Activated CD4-positive, alpha-beta T cell treated with anti-CD3 and anti-CD28 coated beads, Interleukin-2, Interleukin-4, amounts not matched to agents 100 ng/mL and 50 ng/mL, durations not matched to agents 16 hours and 8 hours (primary cell): ENCODE results near the gene PACSIN3.

Experiments
- DNase-seq: peaks from one replicate; pipeline ENCODE4 v3.0.0-alpha.2; 2020; ENCODE audit warnings: low spot score

Gene PACSIN3

DNA sequence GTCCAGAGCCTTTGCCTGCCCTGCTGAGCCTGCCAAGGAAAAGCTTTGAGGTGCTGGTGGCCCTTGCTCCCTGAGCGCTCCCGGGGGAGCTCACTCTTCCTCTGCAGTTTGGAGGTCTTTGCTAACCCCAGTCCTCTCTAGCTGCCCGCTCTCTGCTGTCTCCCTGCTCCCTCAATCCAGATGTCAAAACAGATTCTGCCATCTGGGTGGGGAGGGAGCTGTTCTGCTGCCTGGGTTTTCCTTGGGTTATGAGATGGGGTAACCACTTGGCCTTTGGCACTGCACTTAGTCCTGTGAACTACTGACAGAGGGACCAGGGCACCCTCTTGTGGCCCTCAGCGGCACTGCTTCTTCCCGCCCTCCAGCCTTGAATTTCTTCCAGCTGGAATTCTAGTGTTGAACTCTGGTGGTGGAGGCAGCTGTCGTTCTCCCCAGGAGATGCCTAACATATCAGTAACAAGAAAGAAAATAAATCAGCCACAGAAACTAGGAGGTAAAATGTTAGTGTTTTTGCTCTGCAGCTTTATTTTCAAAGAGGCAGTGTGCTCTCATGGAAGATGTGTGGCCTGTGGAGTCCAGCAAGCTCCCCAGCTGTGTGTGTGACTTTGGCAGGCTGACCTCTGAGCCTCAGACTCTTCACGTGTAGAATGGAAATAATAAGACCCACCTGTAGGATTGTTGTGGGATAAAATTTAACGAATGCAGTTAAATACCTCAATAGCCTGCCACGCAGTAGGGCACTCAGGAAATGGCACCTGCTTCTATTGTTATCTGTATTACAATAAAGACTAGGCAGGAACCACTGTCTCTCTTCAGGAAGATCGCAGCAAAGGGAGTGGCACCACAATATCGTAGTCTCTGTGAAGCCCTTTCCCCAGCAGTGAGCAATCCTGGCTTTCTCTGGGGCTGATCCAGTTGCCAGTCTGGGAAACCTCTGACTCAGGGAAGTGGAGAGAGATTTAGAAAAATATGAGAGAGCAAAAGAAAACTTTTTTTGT is 33.0 kb downstream of the PACSIN3 start:
- DNase-seq = peak; percentile 44

DNA sequence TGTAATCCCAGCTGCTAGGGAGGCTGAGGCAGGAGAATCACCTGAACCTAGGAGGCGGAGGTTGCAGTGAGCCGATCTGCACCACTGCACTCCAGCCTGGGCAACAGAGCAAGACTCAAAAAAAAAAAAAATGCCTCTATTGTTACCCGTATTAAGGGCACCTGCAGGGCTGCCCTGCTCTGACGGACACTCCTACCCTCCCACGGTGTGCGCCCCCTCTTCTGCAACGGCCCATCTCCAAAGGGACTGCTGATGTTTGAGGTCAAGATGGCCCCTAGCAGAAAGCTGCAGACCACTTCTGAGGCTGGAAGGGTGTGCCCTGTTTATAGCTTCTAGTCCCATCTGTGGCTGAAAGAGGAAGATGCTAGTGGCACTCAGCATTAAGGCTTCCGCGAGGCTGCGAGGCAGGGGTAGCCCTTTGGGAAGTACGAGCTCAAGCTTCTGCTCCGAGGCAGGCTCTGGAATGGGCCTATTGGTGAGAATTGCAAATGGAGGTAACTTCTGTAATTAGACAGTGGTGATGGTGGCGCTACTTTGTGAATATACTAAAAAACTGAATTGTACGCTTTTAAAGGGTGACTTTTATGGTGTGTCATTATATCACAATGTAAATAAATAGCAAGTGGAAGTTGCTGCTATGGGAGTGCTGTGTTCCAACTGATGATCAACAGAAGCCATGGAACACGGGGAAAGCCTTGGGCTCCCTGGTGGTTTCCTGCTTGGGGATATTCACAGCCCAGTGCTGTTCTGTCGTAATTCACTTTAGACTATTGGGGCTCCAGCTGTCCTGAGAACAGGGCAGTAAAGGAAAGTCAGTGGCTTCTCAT is 33.9 kb downstream of the PACSIN3 start:
- DNase-seq = no peak

DNA sequence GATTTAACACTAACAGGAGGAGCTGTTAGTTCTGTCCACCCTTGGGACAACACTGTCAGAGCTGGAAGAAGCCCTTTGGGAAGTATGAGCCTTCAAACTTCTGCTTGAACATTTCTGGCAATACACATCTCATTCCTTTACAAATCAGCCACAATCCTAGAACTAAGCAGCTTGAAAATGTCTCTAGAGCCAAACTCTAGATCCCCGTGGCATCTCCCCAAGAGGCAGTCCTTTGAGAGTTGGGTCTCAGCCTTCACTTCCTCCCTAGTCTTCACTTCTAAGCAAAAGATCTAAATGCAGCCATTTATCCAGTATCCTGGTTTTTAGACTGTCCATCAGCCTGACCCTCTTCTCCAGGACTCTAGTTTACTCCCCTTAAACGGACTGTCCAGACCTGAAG is 36.5 kb downstream of the PACSIN3 start:
- DNase-seq = no peak

DNA sequence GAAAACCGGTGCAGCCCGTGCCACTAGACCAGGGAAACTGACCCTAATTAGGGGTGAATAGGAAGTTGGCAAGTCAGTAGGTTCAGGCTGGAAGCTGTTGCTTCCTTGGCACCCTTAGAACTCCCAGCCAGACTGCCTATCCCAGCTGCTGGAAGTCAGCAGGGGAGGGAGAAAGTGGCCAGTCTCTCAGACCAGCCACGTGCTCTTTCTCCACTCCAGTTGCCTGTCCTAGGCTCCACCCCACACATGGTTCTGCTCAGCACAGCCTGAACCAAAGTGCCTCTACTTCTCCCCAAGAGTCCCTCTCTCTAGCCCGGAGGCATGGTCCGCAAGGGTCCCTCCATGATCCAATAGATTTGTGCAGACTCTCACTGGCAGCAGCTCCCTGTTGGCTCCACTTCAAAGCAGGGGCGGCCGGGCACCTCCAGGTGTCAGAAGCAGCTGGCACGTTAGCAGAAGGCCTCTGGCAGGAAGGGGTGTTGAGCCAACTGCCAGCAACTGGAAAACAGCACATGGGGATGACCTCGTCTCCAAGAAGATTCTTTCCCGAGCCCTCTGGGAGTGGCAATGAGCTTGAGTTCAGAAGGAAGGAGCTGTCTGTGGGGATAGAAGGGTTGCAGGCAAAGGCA is 37.2 kb downstream of the PACSIN3 start:
- no peak for DNase-seq

DNA sequence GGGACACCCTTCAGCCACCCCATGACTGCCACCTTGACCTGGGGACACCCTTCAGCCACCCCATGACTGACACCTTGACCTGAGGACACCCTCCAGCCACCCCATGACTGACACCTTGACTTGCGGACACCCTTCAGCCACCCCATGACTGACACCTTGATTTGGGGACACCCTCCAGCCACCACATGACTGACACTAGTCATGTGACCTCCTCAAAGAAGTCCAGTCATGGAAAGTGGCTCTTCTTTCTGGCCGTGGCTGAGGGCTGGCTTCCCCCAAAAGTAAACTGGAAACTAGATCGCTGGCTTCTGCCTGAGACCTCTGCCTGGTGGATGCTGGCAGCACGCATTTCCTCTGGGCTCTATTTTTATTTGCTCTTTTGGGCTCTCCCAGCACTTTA is 38.0 kb downstream of the PACSIN3 start:
- no peak for DNase-seq

DNA sequence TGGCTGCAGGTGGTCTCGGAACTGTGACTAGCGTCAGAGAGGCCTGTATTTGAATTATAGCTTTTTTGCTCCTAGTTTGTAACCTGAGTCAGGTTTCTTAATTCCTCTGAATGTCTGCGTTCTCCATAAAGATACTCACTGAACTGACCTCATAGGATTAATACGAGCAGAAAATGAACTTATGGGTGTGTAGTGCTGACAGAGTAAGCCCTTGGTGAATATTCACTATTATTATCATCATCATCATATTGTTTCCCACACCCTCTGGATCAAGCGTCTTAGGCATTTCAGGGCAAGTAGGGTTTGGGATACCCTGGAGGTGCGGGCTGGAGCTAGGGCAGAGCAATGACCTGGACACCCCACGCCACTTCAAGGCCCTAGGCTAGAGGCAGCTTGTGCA is 38.6 kb downstream of the PACSIN3 start:
- no peak for DNase-seq

DNA sequence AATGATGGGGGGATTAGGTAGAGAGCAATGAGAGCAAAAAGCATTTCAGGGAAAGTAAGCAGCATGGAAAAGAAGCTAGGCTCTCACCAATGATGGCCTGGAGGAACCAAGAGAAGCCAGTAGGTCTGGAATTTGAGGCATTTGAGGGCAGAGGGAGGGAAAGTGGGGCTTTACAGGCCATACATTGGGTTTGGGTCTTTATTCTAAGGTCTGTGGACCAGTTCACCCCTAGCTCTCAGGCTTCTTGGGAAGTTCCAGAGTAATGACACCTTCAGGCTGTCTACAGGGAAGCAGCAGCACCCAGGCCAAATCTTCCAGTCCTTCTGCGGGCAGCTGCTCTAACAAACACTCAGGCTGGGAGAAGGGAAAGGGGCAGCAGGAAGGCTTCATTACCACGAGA is 39.0 kb downstream of the PACSIN3 start:
- no peak for DNase-seq

DNA sequence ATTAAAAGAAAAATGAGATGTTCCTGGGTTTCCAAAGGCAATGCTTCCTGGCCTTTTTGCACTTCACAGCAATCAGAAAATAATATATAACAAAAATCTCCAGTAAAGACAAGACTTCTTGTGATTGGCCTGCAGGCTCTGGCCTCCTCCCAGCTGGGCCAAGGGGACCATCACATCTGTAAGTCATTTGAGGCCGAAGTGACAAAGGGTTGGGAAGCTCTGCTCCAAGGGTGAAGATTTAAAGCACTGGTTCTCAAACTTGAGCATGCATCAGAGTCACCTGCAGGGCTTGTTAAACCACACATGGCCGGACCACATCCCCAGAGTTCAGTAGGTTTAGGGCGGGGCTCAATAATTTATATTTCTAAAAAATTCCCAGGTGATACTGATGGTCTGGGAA is 41.7 kb downstream of the PACSIN3 start:
- DNase-seq = no peak

DNA sequence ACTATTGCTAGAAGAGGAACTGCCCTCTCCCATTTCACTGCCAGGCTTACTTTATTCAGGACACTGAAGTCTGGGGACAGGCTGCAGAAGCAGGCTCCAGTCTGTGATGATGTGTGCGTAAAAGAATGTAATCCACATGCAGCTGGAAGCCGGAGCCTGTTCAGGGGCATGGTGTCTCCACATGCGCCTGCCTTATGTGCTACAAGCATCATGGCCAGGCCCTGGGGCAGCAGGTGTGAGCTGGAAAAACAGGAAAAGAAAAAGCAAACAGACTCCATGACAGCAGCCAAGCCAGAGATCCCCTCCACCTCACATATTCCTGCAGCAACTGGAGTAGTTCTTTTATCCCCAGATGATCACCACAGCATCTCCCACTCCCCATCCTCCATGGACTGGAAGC is 42.9 kb downstream of the PACSIN3 start:
- no peak for DNase-seq

DNA sequence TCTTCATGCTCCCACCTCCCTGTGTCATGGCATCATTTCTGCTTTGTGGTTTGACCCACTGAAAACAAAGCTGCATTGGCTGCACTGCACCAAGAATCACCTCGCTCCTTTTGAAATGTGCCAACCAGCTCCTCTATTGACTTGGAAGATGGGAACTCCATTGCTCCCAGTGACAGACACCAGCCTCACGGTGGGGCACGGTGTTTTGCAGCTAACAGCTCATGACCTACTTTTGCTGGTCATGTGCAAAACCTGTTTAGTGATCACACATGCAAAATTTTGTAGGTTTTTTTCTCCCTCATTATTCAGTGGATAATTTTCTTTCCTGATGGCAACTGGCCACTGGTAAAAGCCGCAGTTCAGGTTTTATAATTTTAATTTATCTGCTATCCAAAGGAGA is 46.4 kb downstream of the PACSIN3 start:
- no peak for DNase-seq

DNA sequence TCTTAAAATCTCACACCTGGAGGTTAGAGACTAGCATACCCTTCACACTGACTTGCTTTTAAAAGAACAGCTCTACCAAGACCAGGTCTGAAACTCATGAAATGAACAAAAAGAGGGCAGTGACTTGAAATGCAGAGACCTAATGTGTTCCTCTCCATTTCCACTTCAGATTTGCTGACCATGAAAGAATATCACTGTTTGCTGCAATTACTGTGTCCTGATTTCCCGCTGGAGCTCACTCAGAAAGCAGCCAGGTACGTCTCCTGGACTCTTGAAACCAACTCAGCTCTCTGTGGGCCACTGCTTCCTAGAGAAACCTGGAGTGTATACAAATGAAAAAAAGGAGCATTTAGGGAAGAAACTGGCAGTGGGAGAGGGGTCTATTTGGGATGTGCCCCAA is 48.8 kb downstream of the PACSIN3 start:
- no peak for DNase-seq

DNA sequence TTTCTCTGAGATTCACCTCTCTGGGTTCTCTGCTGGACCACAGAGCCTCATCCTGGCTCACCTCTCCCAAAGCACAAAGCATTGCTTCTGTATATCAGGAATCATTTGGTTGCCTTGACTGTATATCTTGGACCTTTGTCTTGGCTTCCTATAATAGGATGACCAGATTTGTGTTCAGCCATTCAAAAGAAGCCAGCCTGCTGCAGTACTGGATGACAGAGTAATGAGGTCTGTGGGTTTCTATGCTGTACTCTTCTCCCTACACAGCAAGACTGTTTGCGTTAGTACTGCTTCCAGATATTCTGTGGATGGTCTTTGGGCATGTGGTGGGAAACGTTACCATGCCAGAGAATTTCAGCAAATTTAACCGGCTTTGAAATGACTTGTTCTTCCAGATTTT is 49.3 kb downstream of the PACSIN3 start:
- no peak for DNase-seq

DNA sequence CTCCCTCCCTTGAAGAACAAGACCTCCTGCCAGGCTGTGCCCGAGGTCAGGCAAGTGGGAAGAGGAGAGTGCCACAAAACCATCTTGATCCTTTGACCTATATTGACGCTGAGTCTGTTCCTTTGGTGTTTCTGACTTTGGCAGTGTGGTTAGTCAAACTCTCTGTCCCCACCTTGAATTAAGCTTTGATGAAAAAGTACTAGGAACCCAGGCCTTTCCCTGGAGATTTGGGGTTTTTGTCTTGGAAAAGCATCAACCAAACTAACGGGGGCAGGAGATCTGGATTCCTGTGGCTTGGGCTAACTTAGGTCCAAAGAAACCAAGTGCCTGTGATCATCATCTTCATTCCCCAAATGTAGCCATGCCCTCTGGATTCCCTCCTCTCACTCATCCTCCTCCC is 49.9 kb downstream of the PACSIN3 start:
- DNase-seq = no peak

DNA sequence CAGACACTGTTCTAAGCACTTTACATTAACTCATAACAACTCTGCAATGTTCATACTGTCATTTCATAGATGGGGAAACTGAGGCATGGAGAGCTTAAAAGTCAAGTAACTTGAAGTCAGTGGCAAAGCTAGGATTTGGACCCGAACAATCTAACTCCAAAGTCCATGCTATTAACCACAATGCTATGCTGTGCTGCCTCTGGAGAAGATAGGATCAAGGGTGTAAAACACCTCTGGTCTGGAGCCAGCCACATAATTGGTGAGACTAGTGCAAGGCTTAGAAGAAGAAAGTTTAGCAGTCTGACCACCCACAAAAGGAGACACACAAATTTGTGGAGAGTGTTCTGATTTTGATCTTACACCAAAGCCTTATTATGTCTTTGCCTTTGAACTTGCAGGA is 53.3 kb downstream of the PACSIN3 start:
- no peak for DNase-seq

DNA sequence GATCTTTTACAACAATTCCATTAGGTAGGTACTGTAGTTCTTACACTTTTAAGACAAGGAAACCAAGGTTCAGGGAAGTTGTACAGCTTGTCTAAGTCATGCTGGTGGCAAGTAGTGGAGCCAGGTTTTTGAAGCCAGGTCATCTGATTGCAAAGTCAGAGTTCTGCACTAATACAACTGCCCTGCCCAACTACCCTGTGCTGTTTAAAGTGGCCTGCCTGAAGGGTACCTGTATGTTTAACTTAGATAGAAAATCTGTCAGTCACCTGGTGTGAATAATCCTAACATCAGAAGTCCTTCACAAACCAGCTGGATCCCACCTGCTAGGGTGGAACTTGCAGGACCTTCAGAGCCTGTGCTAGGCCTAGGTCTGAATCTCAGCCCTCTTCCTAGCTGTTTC is 53.7 kb downstream of the PACSIN3 start:
- no peak for DNase-seq

DNA sequence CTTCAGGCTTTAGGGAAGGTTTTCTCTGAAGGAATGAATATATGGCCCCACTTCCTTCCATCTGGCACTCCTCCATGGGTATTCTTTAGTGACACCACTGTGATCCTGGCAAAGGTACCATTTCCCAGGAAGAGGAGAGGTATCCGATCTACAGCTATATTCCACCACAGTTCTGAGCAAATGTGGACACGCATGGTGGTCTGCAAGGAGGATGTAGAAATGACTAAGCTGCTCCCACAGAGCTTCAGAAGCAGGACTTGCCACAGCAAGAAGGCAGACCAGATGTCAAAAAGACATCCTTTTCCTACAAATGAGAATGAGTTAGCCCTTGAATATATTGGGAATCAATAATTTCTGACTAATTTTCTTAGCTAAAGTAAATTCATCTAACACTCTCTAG is 55.1 kb downstream of the PACSIN3 start:
- DNase-seq = no peak

DNA sequence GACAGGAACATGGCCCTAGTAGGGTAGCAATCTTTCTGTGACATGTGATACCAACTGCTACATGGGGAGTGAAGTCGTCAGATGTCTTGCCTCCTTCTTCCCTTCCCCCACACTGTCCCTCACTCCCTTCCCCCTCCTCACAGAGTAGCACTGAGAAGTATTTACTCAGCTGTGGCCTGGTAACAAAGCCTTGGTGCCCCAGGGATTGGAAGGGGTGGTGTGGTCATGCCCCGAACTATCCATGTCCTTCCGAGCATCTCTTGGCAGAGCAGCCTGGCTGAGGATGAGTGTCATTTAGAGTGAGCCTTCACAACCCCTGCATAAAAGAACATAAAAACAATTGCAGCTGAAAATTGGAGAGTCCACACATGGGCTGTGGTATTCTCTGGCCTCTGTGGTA is 55.7 kb downstream of the PACSIN3 start:
- no peak for DNase-seq
